HL-60 (cell line): ENCODE results near the gene ACVRL1.

ENCODE experiments used
- CTCF ChIP-seq: IDR thresholded peaks from one replicate; pipeline ENCODE4 v1.5.1; 2011; ENCODE audit warnings: low read length, control low read depth, inconsistent platforms; ENCODE audit not compliant: insufficient read depth
- POLR2AphosphoS5 ChIP-seq: IDR thresholded peaks from 2 replicates; pipeline ENCODE4 v1.6.1; 2012; ENCODE audit warnings: low read depth
- REST ChIP-seq: IDR thresholded peaks from 2 replicates; pipeline ENCODE4 v1.6.1; 2012; ENCODE audit warnings: low read depth; ENCODE audit not compliant: insufficient replicate concordance

- TF ChIP-seq POLR2AphosphoS5, result no peak
- TF ChIP-seq CTCF, result no peak
- TF ChIP-seq REST, result no peak
These were observed 34.7 kb upstream of the ACVRL1 start for GRCh38 chr12:51872689-51872981.
